ENCODE results near the gene PNPLA2.

- TF ChIP-seq CTCF (IDR thresholded peaks at IDR 0.05): no peak
- TF ChIP-seq POLR2A (IDR thresholded peaks at IDR 0.05): no peak
These were observed 13.9 kb downstream of the PNPLA2 start, which contains the start of gene CD151 for GRCh38 chr11:832529-833113.
